HG03432 (cell line): ENCODE results near the gene UCP2.

Experiments
- ATAC-seq: cut with Tn5 transposase; IDR thresholded peaks from one replicate; pipeline ENCODE4 v1.9.1; 2021; ENCODE audit warnings: mild to moderate bottlenecking, moderate library complexity; ENCODE audit not compliant: unreplicated experiment

The UCP2 gene

DNA sequence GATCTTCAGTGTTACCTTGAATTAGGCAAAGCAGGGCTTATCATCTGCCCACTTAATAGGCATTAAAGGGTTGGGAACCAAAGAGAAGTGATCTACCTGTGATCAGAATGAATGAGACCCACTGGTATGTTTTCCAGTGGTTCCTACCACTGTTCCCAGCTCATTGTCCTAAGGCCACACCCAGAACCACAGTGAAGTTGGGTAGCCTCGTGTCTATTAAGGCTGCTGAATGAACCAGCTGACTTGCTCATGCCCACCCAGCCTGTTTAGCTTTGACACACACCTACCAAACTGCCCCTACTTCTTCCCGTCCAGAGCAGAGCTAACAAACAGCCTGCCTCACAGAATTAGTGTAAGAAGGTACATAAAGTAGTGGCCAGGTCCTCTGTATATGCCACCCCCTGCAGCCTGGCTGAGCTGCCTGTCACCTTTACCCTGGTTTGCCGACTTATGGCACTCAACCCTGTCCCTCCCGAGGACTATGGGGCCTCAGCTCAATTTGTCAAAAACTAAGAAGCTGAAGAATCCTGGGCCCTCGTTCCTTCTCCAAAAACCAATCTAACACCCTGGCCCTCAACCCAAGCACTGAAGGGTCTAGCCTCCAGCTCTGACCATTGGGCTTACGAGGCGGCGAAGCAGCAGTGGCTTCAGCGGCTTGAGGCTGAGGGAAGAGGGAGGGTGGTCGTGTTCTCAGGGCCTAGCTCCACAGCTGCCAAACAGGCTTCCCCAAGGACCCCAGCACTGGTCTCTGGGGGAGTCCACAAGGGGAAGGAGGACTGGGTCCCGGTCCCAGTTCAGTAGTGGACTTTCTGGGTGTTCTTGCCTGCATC, 9.8 kb downstream of the UCP2 start:
- no peak for ATAC-seq

GRCh38 chr11:73972187-73972586, 10.5 kb downstream of the UCP2 start:
- no peak for ATAC-seq

DNA sequence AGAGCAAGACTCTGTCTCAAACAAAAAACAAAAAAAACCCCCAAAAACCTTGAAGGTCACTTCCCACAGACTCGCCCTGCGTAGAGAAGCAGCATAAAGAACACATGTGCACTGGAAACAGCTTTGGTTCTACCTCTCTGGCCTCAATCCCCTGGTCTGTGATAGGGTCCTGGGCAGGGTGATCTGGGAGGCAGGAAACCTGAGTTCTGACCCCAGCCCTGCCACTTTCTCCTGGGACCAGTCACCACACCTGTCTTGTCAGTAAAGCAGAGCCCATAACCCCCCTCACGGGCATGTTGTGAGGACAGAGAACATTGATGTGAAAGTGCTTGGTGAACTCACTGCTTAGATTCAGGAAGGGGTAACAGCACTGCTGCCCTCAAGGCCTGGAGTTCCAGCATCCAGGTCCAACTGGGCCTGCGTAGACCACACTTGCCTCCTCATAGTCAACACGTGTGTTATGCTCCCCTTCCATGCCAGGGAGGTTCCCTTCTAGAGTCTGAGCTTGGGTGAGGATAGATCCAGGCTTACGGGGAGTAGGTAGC, 11.4 kb downstream of the UCP2 start:
- no peak for ATAC-seq

GRCh38 chr11:73969991-73970800, 12.4 kb downstream of the UCP2 start:
- ATAC-seq: no peak

- ATAC-seq: no peak
Observed at GRCh38 chr11:73969091-73969490, 13.6 kb downstream of the UCP2 start.

GRCh38 chr11:73968356-73968966, 14.2 kb downstream of the UCP2 start:
- ATAC-seq: no peak

GRCh38 chr11:73965764-73966121, 16.9 kb downstream of the UCP2 start:
- no peak for ATAC-seq

DNA sequence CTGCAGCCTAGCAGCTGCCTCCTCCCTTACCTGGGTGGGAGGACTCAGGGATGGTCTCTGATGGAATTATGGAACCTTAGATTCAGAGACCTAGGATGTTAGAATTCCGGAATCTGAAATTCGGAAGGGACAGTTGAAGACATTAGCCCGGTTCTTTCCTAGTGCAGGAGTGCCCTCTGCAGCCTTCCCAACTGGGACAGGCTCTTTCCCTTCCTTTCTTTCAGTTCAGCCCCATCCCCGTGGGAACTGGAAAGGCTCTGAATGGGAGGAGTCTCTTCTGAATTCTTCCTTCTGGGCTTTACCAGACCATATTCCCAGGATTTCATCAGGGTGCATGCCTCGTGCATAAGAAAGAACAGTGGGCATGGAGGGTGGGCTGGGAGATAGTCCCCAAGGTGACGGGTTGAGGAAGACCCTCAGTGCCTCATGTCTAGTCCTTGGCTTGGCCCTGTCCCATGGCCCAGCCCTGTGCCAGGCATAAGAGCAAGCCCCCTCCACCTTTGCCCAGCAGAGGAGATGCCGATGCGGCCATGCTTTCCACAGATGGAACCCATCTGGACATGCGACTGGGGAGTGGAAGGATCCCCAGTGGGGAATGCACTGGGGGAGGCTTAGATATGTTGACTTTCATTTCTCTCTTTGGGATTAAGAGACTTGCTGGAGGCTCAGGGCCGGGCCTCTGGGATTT, 17.4 kb downstream of the UCP2 start:
- no peak for ATAC-seq

- no peak for ATAC-seq
Observed at GRCh38 chr11:73963861-73964260, 18.8 kb downstream of the UCP2 start.

GRCh38 chr11:73962101-73962705, 20.4 kb downstream of the UCP2 start:
- no peak for ATAC-seq

- ATAC-seq: no peak
Observed at GRCh38 chr11:73961321-73961720, 21.3 kb downstream of the UCP2 start.

- no peak for ATAC-seq
Observed at GRCh38 chr11:73958521-73959141, 24.0 kb downstream of the UCP2 start.

- no peak for ATAC-seq
Observed at GRCh38 chr11:73957654-73958361, 24.8 kb downstream of the UCP2 start.

GRCh38 chr11:73956876-73957653, 25.6 kb downstream of the UCP2 start:
- no peak for ATAC-seq

DNA sequence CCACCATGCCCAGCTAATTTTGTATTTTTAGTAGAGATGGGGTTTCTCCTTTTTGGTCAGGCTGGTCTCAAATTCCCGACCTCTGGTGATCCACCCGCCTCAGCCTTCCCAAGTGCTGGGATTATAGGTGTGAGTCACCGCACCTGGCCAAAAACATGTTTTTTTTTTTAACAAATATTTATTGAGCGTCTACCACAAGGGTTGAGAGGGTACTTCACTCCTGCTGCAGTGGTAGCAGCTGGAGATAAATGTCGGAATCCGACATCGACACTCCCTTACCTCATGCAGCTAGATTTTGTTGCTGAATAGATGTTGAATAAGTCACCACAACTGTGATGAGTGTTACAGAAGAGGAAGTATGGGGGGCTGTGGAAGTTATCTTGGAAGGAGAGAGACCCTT, 30.8 kb downstream of the UCP2 start:
- ATAC-seq: no peak

- peak; percentile 73 for ATAC-seq
Observed at GRCh38 chr11:73950869-73951710, 31.6 kb downstream of the UCP2 start, which contains the start of gene DNAJB13. DNAJB13 (plus strand) TSS chr11:73951026; CDS start chr11:73951070, 44 bp downstream.

GRCh38 chr11:73949912-73950311, 32.7 kb downstream of the UCP2 start:
- no peak for ATAC-seq

GRCh38 chr11:73949246-73949645, 33.4 kb downstream of the UCP2 start:
- ATAC-seq: no peak
